Liver (tissue), 9 donors: ENCODE data around the gene RSBN1L. TPM values are rescaled to one million over a fixed set of nuclear protein-coding genes. Genes with fewer than 3 reads are reported as not detected.

ENCODE experiments used
- DNase-seq: peaks from one replicate; pipeline ENCODE4 v3.0.0-alpha.2; 2017; ENCODE audit warnings: low spot score
- H3K27ac ChIP-seq, 2 donors: one replicate each; pipeline ENCODE4 v1.7.0; 2013; ENCODE audit warnings: inconsistent platforms in 2 of 2, low read length in 2 of 2, control low read depth in 1 of 2, low read depth in 1 of 2, mild to moderate bottlenecking in 1 of 2
- H3K27me3 ChIP-seq, 4 donors: one replicate each; pipeline versions ENCODE4 v1.6.1 to v1.7.0; 2013; ENCODE audit warnings: low read length in 3 of 4, inconsistent platforms in 1 of 4, mild to moderate bottlenecking in 1 of 4, moderate library complexity in 1 of 4; ENCODE audit not compliant: control insufficient read depth in 4 of 4, insufficient read depth in 4 of 4
- H3K36me3 ChIP-seq, 4 donors: one replicate each; pipeline versions ENCODE4 v1.6.1 to v1.7.0; 2013; ENCODE audit warnings: low read length in 3 of 4, mild to moderate bottlenecking in 3 of 4, low read depth in 1 of 4, moderate library complexity in 1 of 4; ENCODE audit not compliant: control insufficient read depth in 4 of 4, insufficient read depth in 3 of 4
- H3K4me1 ChIP-seq, 4 donors: one replicate each; pipeline versions ENCODE4 v1.6.1 to v1.7.0; 2013; ENCODE audit warnings: low read length in 3 of 4, mild to moderate bottlenecking in 3 of 4, moderate library complexity in 1 of 4; ENCODE audit not compliant: control insufficient read depth in 4 of 4, insufficient read depth in 4 of 4
- H3K4me3 ChIP-seq, 3 donors: one replicate each; pipeline versions ENCODE4 v1.6.1 to v1.7.0; 2013; ENCODE audit warnings: low read length in 3 of 3, control low read depth in 1 of 3, low read depth in 1 of 3, mild to moderate bottlenecking in 1 of 3
- H3K9ac ChIP-seq, 2 donors: one replicate each; pipeline ENCODE4 v1.7.0; 2013; ENCODE audit warnings: low read length in 2 of 2, mild to moderate bottlenecking in 2 of 2, moderate library complexity in 2 of 2, control low read depth in 1 of 2, low read depth in 1 of 2
- H3K9me3 ChIP-seq, 4 donors: one replicate each; pipeline versions ENCODE4 v1.6.1 to v1.7.0; 2013; ENCODE audit warnings: low read length in 3 of 4; ENCODE audit not compliant: control insufficient read depth in 4 of 4
- FOXA2 ChIP-seq: IDR thresholded peaks from 2 replicates; pipeline ENCODE4 v1.6.1; 2016; ENCODE audit warnings: antibody characterized with exemption
- HNF4A ChIP-seq, 2 donors: conservative IDR thresholded peaks; 2 replicates each; pipeline ENCODE4 v1.6.1; 2016; ENCODE audit warnings: antibody characterized with exemption in 2 of 2, mild to moderate bottlenecking in 2 of 2
- HNF4G ChIP-seq: IDR thresholded peaks from 2 replicates; pipeline ENCODE4 v1.6.1; 2016; ENCODE audit warnings: antibody characterized with exemption
- NR2F2 ChIP-seq: IDR thresholded peaks from 2 replicates; pipeline ENCODE4 v1.6.1; 2016; ENCODE audit warnings: antibody characterized with exemption
- RAD21 ChIP-seq, 2 donors: IDR thresholded peaks; 2 replicates each; pipeline ENCODE4 v1.6.1; 2016; ENCODE audit warnings: antibody characterized with exemption in 2 of 2, mild to moderate bottlenecking in 2 of 2
- RXRA ChIP-seq, 2 donors: IDR thresholded peaks; 2 replicates each; pipeline ENCODE4 v1.6.1; 2017 to 2018; ENCODE audit warnings: antibody characterized with exemption in 2 of 2, mild to moderate bottlenecking in 1 of 2
- SP1 ChIP-seq: IDR thresholded peaks from 2 replicates; pipeline ENCODE4 v1.6.1; 2018; ENCODE audit warnings: antibody characterized with exemption, mild to moderate bottlenecking
- TAF1 ChIP-seq: conservative IDR thresholded peaks from 2 replicates; pipeline ENCODE4 v1.6.1; 2016; ENCODE audit warnings: antibody characterized with exemption, mild to moderate bottlenecking
- YY1 ChIP-seq: IDR thresholded peaks from 2 replicates; pipeline ENCODE4 v1.6.1; 2016; ENCODE audit warnings: antibody characterized with exemption, mild to moderate bottlenecking
- WGBS: extraction: QIAGEN DNeasy Blood & Tissue Kit; methylation state at CpG from one replicate; pipeline ENCODE4 v1.1.7; 2013; 5-methylcytosine and 5-hydroxymethylcytosine counted together
- polyA plus RNA-seq, 2 donors: library from polyadenylated mRNA; stranded (reverse) in 1 of 2; unstranded in 1 of 2; fragments of 200-250 nt in 1 of 2; fragments of >200 nt in 1 of 2; fragmentation: Nextera tagmentation in 1 of 2; extraction: Ambion mirVana in 1 of 2; gene quantifications; one replicate each; pipeline versions ENCODE4 v1.2.1 to v1.2.3, GENCODE V29; 2013 to 2015
- total RNA-seq, 2 donors: library from RNA; depleted of rRNA; stranded (reverse); fragments of >200 nt; gene quantifications; one replicate each; pipeline ENCODE4 v1.2.3, GENCODE V29; 2014
- TF ChIP-seq, protein P1 (sequence below): IDR thresholded peaks from 2 replicates; pipeline ENCODE4 v1.6.1; 2016; ENCODE audit warnings: antibody characterized with exemption
- TF ChIP-seq, protein P2 (sequence below): IDR thresholded peaks from 2 replicates; pipeline ENCODE4 v1.6.1; 2016; ENCODE audit warnings: antibody characterized with exemption, mild to moderate bottlenecking
- TF ChIP-seq, protein P3 (sequence below): IDR thresholded peaks from 2 replicates; pipeline ENCODE4 v1.6.1; 2016; ENCODE audit warnings: antibody characterized with exemption
- TF ChIP-seq, protein P4 (sequence below): fragments of 150-350 bp; IDR thresholded peaks from 2 replicates; pipeline ENCODE4 v1.5.1; 2017; ENCODE audit warnings: improper control_type of control experiment, low read depth, low read length; ENCODE audit not compliant: missing input control
- donor health status: healthy.
- donor health status: healthy.
- donor health status: healthy.
- donor health status: healthy.
- donor health status: healthy.

The RSBN1L gene
- total and polyA plus RNA-seq, 4 donors = 3.3 to 23.4 (median 7.9) TPM

DNA sequence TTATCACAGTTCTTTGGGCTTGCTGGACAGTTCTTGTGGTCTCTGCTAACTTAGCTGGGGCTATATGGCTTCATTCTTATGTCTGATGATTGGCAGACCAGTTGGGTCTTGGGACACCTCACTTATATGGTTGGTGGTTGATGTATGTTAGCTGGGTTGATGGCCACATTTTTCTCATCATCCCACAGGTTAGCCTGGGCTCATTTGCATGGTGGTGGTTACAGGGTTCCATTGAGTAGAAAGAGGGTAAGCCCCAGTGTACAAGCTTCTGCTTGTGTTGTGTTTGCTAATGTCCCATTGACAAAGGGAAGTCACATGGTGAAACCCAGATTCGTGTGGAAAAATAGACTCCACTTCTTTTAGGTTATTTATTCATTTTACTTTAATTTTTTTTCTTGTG, 61.3 kb downstream of the RSBN1L start (continued):
- TF ChIP-seq HNF4A (conservative IDR thresholded peaks at IDR 0.05) = no peak
- no peak for TF ChIP-seq NR2F2

DNA sequence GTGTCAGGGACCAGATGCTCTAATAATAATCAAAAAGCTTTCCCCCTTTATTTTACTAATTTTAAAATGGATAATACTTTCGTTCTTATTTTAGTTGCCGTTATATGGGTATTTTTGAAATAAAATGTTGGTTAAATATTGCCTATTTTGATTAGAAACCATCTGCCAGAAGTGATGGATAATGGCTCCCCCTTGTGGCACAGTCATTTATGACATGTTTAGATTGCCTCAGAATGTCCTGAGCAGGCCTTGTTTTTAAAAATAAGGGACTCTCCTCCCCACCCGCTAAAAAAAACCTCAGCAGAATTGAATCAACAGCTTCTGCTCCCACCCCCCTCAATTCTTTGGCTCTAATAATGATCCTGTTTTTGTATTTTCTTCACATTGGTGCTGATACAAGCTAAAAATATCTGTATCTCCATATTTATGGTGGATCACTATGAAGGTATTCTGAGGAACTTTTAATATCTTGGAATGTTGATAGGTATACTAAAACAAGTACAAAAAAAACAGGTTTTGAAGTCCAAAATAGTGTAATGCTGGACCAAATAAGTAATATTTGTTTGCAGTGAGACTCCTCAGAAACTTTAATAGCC, 63.1 kb downstream of the RSBN1L start:
- H3K27me3 ChIP-seq = no peaks in the 10 kb centered on the region
- H3K4me3 ChIP-seq = no peak overlapping the region
- peaks cover 1 to 26% (median 16%) of the 10 kb centered on the region in 4 donors for H3K4me1 ChIP-seq
- 2% methylated on average over 3 of the region's 3 CpGs for WGBS
- H3K9ac ChIP-seq = peak overlapping the region in 1 of 2 donors; percentile 85
- peak overlapping the region in 1 of 2 donors; percentile 68 for H3K27ac ChIP-seq
- TF ChIP-seq HNF4A (conservative IDR thresholded peaks at IDR 0.05) (peak in 1 of 2 donors; percentile 5), RAD21 (IDR thresholded peaks at IDR 0.05) (peak; percentile 93 to 94), NR2F2 (no peak), TAF1 (no peak), YY1 (no peak), RXRA (IDR thresholded peaks at IDR 0.05) (no peak), SP1 (no peak), FOXA2 (no peak), HNF4G (no peak)
- TF ChIP-seq, protein P1, sequence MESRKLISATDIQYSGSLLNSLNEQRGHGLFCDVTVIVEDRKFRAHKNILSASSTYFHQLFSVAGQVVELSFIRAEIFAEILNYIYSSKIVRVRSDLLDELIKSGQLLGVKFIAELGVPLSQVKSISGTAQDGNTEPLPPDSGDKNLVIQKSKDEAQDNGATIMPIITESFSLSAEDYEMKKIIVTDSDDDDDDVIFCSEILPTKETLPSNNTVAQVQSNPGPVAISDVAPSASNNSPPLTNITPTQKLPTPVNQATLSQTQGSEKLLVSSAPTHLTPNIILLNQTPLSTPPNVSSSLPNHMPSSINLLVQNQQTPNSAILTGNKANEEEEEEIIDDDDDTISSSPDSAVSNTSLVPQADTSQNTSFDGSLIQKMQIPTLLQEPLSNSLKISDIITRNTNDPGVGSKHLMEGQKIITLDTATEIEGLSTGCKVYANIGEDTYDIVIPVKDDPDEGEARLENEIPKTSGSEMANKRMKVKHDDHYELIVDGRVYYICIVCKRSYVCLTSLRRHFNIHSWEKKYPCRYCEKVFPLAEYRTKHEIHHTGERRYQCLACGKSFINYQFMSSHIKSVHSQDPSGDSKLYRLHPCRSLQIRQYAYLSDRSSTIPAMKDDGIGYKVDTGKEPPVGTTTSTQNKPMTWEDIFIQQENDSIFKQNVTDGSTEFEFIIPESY = no peak
- TF ChIP-seq, protein P2, sequence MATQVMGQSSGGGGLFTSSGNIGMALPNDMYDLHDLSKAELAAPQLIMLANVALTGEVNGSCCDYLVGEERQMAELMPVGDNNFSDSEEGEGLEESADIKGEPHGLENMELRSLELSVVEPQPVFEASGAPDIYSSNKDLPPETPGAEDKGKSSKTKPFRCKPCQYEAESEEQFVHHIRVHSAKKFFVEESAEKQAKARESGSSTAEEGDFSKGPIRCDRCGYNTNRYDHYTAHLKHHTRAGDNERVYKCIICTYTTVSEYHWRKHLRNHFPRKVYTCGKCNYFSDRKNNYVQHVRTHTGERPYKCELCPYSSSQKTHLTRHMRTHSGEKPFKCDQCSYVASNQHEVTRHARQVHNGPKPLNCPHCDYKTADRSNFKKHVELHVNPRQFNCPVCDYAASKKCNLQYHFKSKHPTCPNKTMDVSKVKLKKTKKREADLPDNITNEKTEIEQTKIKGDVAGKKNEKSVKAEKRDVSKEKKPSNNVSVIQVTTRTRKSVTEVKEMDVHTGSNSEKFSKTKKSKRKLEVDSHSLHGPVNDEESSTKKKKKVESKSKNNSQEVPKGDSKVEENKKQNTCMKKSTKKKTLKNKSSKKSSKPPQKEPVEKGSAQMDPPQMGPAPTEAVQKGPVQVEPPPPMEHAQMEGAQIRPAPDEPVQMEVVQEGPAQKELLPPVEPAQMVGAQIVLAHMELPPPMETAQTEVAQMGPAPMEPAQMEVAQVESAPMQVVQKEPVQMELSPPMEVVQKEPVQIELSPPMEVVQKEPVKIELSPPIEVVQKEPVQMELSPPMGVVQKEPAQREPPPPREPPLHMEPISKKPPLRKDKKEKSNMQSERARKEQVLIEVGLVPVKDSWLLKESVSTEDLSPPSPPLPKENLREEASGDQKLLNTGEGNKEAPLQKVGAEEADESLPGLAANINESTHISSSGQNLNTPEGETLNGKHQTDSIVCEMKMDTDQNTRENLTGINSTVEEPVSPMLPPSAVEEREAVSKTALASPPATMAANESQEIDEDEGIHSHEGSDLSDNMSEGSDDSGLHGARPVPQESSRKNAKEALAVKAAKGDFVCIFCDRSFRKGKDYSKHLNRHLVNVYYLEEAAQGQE = no peak
- TF ChIP-seq, protein P3, sequence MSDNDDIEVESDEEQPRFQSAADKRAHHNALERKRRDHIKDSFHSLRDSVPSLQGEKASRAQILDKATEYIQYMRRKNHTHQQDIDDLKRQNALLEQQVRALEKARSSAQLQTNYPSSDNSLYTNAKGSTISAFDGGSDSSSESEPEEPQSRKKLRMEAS = no peak
- TF ChIP-seq, protein P4, sequence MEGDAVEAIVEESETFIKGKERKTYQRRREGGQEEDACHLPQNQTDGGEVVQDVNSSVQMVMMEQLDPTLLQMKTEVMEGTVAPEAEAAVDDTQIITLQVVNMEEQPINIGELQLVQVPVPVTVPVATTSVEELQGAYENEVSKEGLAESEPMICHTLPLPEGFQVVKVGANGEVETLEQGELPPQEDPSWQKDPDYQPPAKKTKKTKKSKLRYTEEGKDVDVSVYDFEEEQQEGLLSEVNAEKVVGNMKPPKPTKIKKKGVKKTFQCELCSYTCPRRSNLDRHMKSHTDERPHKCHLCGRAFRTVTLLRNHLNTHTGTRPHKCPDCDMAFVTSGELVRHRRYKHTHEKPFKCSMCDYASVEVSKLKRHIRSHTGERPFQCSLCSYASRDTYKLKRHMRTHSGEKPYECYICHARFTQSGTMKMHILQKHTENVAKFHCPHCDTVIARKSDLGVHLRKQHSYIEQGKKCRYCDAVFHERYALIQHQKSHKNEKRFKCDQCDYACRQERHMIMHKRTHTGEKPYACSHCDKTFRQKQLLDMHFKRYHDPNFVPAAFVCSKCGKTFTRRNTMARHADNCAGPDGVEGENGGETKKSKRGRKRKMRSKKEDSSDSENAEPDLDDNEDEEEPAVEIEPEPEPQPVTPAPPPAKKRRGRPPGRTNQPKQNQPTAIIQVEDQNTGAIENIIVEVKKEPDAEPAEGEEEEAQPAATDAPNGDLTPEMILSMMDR = peak; percentile 81
- no peaks in the 10 kb centered on the region for H3K9me3 ChIP-seq
- DNase-seq = peak; percentile 79
- peaks cover 0 to 1% (median 0%) of the 10 kb centered on the region in 4 donors for H3K36me3 ChIP-seq
